ENCODE measurements around the gene PJA2. TPM values are rescaled to one million over a fixed set of nuclear protein-coding genes. Genes with fewer than 3 reads are reported as not detected.

The PJA2 gene
- polyA plus RNA-seq, 1 donor from 2014 or later: 142 TPM

DNA sequence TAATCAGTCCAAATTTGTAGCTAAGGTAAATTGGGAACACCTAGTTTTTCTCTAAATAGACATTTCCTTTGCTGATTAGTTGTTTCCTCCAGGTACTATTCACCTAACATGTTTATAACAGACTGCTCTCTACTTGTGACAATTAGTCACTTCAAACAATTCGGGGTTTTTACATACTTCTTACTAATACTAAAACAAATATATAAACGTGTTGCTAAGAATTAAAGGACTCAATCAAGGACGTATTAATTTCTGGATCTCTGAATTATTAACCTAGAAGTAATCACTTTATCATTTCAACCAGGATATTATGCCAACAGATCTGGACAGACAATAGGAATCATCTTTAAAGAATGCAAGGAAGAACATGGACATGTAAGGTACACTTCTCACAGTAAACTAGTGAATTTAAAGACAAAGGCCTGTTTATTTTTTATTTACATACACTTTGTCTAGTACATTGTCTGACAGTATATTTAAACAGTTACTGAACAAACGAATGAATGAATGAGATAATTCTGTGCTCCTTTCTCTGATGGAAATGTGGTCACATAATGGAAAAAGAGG, 22.3 kb downstream of the PJA2 start:
- H3K27me3 ChIP-seq (ENCODE audit: insufficient read depth, low read depth, low read length): no peaks in the 10 kb centered on the region
- no peaks in the 10 kb centered on the region for H3K9me2 ChIP-seq (ENCODE audit: insufficient read depth, low read length)
- no peaks in the 10 kb centered on the region for H3K36me3 ChIP-seq (ENCODE audit: insufficient read depth, low read length)
- no peaks in the 10 kb centered on the region for H4K20me1 ChIP-seq (ENCODE audit: insufficient read depth)
- H3K9ac ChIP-seq (ENCODE audit: low read length): no peak overlapping the region
- no peak overlapping the region for H3K4me3 ChIP-seq (ENCODE audit: low read length)
- no peak for TF ChIP-seq TAF1 (IDR thresholded peaks at IDR 0.05; ENCODE audit: low read depth)
- no peak for TF ChIP-seq EP300 (conservative IDR thresholded peaks at IDR 0.05; ENCODE audit: poor library complexity, severe bottlenecking)
- no peak for TF ChIP-seq EZH2 (IDR thresholded peaks at IDR 0.05; ENCODE audit: borderline replicate concordance, insufficient read depth, low read length, poor library complexity, severe bottlenecking)
- no peak for TF ChIP-seq MXI1 (conservative IDR thresholded peaks at IDR 0.05; ENCODE audit: poor library complexity, severe bottlenecking)
- TF ChIP-seq POLR2AphosphoS5 (IDR thresholded peaks at IDR 0.05): no peak
- TF ChIP-seq RAD21 (conservative IDR thresholded peaks at IDR 0.05): no peak
- TF ChIP-seq SMC3 (conservative IDR thresholded peaks at IDR 0.05; ENCODE audit: poor library complexity): no peak
- no peak for TF ChIP-seq REST (IDR thresholded peaks at IDR 0.05; ENCODE audit: borderline replicate concordance)
- TF ChIP-seq, protein P1, sequence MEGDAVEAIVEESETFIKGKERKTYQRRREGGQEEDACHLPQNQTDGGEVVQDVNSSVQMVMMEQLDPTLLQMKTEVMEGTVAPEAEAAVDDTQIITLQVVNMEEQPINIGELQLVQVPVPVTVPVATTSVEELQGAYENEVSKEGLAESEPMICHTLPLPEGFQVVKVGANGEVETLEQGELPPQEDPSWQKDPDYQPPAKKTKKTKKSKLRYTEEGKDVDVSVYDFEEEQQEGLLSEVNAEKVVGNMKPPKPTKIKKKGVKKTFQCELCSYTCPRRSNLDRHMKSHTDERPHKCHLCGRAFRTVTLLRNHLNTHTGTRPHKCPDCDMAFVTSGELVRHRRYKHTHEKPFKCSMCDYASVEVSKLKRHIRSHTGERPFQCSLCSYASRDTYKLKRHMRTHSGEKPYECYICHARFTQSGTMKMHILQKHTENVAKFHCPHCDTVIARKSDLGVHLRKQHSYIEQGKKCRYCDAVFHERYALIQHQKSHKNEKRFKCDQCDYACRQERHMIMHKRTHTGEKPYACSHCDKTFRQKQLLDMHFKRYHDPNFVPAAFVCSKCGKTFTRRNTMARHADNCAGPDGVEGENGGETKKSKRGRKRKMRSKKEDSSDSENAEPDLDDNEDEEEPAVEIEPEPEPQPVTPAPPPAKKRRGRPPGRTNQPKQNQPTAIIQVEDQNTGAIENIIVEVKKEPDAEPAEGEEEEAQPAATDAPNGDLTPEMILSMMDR (IDR thresholded peaks at IDR 0.05; ENCODE audit: poor library complexity, severe bottlenecking): no peak
- no peaks in the 10 kb centered on the region for H3F3A ChIP-seq (ENCODE audit: insufficient read depth, low read length, poor library complexity, severe bottlenecking)
- no peak overlapping the region for H3K27ac ChIP-seq (ENCODE audit: low read length)
- peaks cover 85% of the 10 kb centered on the region for H3K79me2 ChIP-seq (replicated peaks; ENCODE audit: insufficient read depth, low read length)
- no peak overlapping the region for H3K4me2 ChIP-seq (ENCODE audit: low read length)
- H3K9me3 ChIP-seq (ENCODE audit: low read length): no peaks in the 10 kb centered on the region
- no peak overlapping the region for H2AFZ ChIP-seq (ENCODE audit: low read depth, low read length)

GRCh38 chr5:109378095-109378494, 31.7 kb downstream of the PJA2 start:
- no peak overlapping the region for H3K4me2 ChIP-seq (ENCODE audit: low read length)
- H3K27ac ChIP-seq (ENCODE audit: low read length): no peak overlapping the region
- TF ChIP-seq MXI1 (conservative IDR thresholded peaks at IDR 0.05; ENCODE audit: poor library complexity, severe bottlenecking): no peak
- TF ChIP-seq POLR2AphosphoS5 (IDR thresholded peaks at IDR 0.05): no peak
- TF ChIP-seq, protein P1 (IDR thresholded peaks at IDR 0.05; ENCODE audit: poor library complexity, severe bottlenecking): no peak
- no peak for TF ChIP-seq REST (IDR thresholded peaks at IDR 0.05; ENCODE audit: borderline replicate concordance)
- no peak for TF ChIP-seq EP300 (conservative IDR thresholded peaks at IDR 0.05; ENCODE audit: poor library complexity, severe bottlenecking)
- TF ChIP-seq TAF1 (IDR thresholded peaks at IDR 0.05; ENCODE audit: low read depth): no peak
- no peak for TF ChIP-seq EZH2 (IDR thresholded peaks at IDR 0.05; ENCODE audit: borderline replicate concordance, insufficient read depth, low read length, poor library complexity, severe bottlenecking)
- no peak for TF ChIP-seq RAD21 (conservative IDR thresholded peaks at IDR 0.05)
- no peak for TF ChIP-seq SMC3 (conservative IDR thresholded peaks at IDR 0.05; ENCODE audit: poor library complexity)
- H3K79me2 ChIP-seq (replicated peaks; ENCODE audit: insufficient read depth, low read length): peaks cover 14% of the 10 kb centered on the region
- H3K9ac ChIP-seq (ENCODE audit: low read length): no peak overlapping the region
- H3K9me2 ChIP-seq (ENCODE audit: insufficient read depth, low read length): no peaks in the 10 kb centered on the region
- peaks cover 24% of the 10 kb centered on the region for H3K36me3 ChIP-seq (ENCODE audit: insufficient read depth, low read length)
- no peak overlapping the region for H2AFZ ChIP-seq (ENCODE audit: low read depth, low read length)
- H4K20me1 ChIP-seq (ENCODE audit: insufficient read depth): no peaks in the 10 kb centered on the region
- H3K27me3 ChIP-seq (ENCODE audit: insufficient read depth, low read depth, low read length): no peaks in the 10 kb centered on the region
- H3K9me3 ChIP-seq (ENCODE audit: low read length): no peaks in the 10 kb centered on the region
- H3K4me3 ChIP-seq (ENCODE audit: low read length): no peak overlapping the region
- no peaks in the 10 kb centered on the region for H3F3A ChIP-seq (ENCODE audit: insufficient read depth, low read length, poor library complexity, severe bottlenecking)
